ENCODE results near the gene CCNC. TPM values are rescaled to one million over a fixed set of nuclear protein-coding genes. Genes with fewer than 3 reads are reported as not detected.

CCNC gene
- total and polyA plus RNA-seq, 8 donors: 1.2 to 158 (median 54.5) TPM

DNA sequence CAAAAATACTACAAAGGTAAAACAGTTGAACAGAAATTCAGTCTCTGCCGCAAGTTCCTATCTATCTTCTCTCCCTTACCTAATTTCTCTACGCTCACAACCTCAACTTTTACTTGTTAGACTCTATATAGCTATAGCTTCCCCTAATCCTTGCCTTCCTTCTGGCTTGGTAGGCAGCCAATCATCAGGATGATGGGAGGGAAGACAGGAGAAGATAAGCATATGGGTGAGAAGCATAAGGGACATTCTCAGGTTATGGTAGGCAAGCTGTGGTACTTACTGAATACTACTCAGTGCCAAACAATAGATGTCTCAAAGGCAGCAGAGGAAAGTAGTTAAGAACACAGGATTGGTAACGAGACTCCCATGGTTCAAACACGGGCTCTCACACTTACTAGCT, 7.8 kb downstream of the CCNC start:
- Histone ChIP-seq H3K4me1 (peaks cover 0 to 35% (median 25%) of the 10 kb centered on the region in 4 donors), H3K27ac (no peak overlapping the region), H3K27me3 (no peaks in the 10 kb centered on the region), H3K4me3 (no peak overlapping the region), H3K9me3 (no peaks in the 10 kb centered on the region), H3K36me3 (peaks cover 14 to 41% (median 38%) of the 10 kb centered on the region in 4 donors)
- DNase-seq: no peak
- intact Hi-C loops (cut with DNase I; ENCODE audit: low total_unique reads): no loop called here
- TF ChIP-seq EP300 (IDR thresholded peaks at IDR 0.05) (no peak), POLR2A (IDR thresholded peaks at IDR 0.05) (no peak), CTCF (IDR thresholded peaks at IDR 0.05) (no peak), POLR2AphosphoS5 (IDR thresholded peaks at IDR 0.05) (no peak)
- 93 to 99% (median 96%) methylated on average over 4 of the region's 4 CpGs for WGBS, 5 donors

DNA sequence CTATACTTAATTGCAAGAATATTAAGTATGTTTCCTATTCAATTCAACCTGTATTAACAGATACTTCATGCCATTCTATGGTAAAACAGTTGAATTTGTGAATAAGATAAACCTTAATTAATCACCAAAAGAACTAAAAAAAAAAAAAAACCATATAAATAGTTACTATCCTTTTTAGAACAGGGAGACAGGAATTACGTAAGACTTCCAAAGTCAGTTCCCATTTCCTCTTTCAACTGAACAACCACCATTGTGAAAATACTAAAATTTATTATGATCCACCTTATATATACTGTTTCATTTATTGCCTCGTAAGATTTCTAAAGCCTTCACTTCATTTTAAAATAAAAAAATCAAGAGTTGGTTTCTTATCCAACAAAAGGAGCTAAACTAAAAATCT, 9.4 kb downstream of the CCNC start:
- 83 to 92% (median 91%) methylated on average over 2 of the region's 2 CpGs for WGBS, 5 donors

GRCh38 chr6:99553888-99554287, 14.6 kb downstream of the CCNC start:
- Histone ChIP-seq H3K36me3 (peaks cover 26 to 91% (median 78%) of the 10 kb centered on the region in 4 donors), H3K27ac (no peak overlapping the region), H3K4me1 (peaks cover 0 to 5% (median 0%) of the 10 kb centered on the region in 4 donors), H3K27me3 (no peaks in the 10 kb centered on the region), H3K9me3 (no peaks in the 10 kb centered on the region), H3K4me3 (no peak overlapping the region)
- intact Hi-C loops (cut with DNase I; ENCODE audit: low total_unique reads): no loop called here
- no peak for TF ChIP-seq EP300 (IDR thresholded peaks at IDR 0.05)
- DNase-seq: no peak
- 94 to 100% (median 98%) methylated on average over 2 of the region's 2 CpGs for WGBS, 5 donors

More for the DNA sequence above, 9.4 kb downstream of the CCNC start:
- H3K4me3 ChIP-seq: no peak overlapping the region
- peaks cover 0 to 23% (median 14%) of the 10 kb centered on the region in 4 donors for H3K4me1 ChIP-seq
- intact Hi-C loops (cut with DNase I; ENCODE audit: low total_unique reads): no loop called here
- H3K27me3 ChIP-seq: no peaks in the 10 kb centered on the region
- DNase-seq: no peak
- H3K9me3 ChIP-seq: no peaks in the 10 kb centered on the region
- TF ChIP-seq EP300 (IDR thresholded peaks at IDR 0.05) (no peak), POLR2A (IDR thresholded peaks at IDR 0.05) (no peak), POLR2AphosphoS5 (IDR thresholded peaks at IDR 0.05) (no peak), CTCF (IDR thresholded peaks at IDR 0.05) (no peak)
- H3K36me3 ChIP-seq: peaks cover 20 to 58% (median 54%) of the 10 kb centered on the region in 4 donors
- no peak overlapping the region for H3K27ac ChIP-seq

DNA sequence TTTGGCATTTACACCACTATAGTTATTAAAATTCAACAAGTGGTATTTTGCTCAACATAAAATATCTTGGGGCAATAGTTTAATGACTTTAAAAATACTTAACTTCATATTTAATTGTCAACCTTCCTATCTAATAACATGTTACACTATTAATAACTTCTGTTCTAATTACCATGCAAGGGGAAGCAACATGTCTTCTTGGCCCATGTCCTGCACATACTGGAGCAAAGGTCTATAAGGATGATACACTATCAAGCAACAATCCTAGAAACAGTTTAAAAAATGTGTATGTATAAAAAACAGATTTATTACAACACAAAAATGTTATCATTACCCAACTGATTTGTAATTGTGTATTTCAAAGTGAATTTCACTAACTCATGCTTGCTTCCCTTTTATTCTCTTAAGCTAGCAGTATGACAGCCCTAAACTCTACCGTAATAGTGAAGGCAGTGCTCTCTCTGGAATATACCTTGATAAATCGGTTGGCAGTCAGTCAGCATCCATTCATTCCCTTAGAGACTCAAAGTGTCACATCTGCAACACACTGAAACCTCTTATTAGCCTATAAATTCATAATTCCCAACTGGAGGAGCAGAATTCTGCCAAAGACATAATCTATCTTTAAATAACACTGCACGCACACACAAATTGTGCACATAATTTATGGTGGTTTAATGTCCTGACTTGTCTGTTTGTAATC, 18.3 kb downstream of the CCNC start:
- 84 to 96% (median 93%) methylated on average over 3 of the region's 3 CpGs for WGBS, 5 donors
- Histone ChIP-seq H3K27me3 (no peaks in the 10 kb centered on the region), H3K27ac (no peak overlapping the region), H3K4me3 (no peak overlapping the region), H3K36me3 (peaks cover 11 to 95% (median 78%) of the 10 kb centered on the region in 4 donors), H3K9me3 (no peaks in the 10 kb centered on the region), H3K4me1 (no peaks in the 10 kb centered on the region)
- no peak for TF ChIP-seq POLR2AphosphoS5 (IDR thresholded peaks at IDR 0.05)
- no peak for TF ChIP-seq EP300 (IDR thresholded peaks at IDR 0.05)
- TF ChIP-seq CTCF (IDR thresholded peaks at IDR 0.05): no peak
- no peak for TF ChIP-seq POLR2A (IDR thresholded peaks at IDR 0.05)
- intact Hi-C loops (cut with DNase I; ENCODE audit: low total_unique reads): no loop called here
- DNase-seq: no peak

GRCh38 chr6:99548706-99549105, 19.8 kb downstream of the CCNC start:
- Histone ChIP-seq H3K27me3 (no peaks in the 10 kb centered on the region), H3K36me3 (peaks cover 8 to 88% (median 73%) of the 10 kb centered on the region in 4 donors), H3K9me3 (no peaks in the 10 kb centered on the region), H3K27ac (no peak overlapping the region), H3K4me3 (no peak overlapping the region), H3K4me1 (no peaks in the 10 kb centered on the region)
- 84 to 95% (median 92%) methylated on average over 4 of the region's 4 CpGs for WGBS, 5 donors
- no peak for TF ChIP-seq POLR2A (IDR thresholded peaks at IDR 0.05)
- no peak for TF ChIP-seq CTCF (IDR thresholded peaks at IDR 0.05)
- TF ChIP-seq EP300 (IDR thresholded peaks at IDR 0.05): no peak
- TF ChIP-seq POLR2AphosphoS5 (IDR thresholded peaks at IDR 0.05): no peak
- no peak for DNase-seq
- intact Hi-C loops (cut with DNase I; ENCODE audit: low total_unique reads): no loop called here
